GM18508 (cell line): ENCODE measurements around the gene UBE2E3.

ENCODE experiments used
- ATAC-seq: cut with Tn5 transposase; IDR thresholded peaks from one replicate; pipeline ENCODE4 v1.9.1; 2021; ENCODE audit warnings: moderate number of reproducible peaks; ENCODE audit not compliant: insufficient read depth, unreplicated experiment

The UBE2E3 gene

GRCh38 chr2:180980106-180980942 is at the start of gene UBE2E3:
UBE2E3 (plus strand) TSS chr2:180980605; CDS start chr2:180982043, 1,438 bp downstream.
- peak; percentile 40 for ATAC-seq

DNA sequence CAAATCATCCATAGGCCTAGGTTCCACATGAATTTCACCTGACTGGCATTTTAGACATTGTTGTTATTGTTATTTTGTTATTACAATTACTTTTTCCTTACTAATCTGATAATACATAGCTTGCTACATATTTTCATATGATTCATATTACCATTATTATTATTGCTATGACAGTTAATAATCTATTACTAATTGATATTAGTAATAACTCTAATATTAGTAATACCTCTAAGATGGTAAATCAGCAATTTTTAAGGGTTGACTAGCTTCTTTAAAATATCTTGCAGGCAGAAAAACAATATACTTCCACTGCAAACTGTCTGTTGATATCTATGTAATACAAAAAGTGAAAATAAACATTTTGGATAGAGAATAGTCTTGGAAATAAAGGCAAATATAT is 48.6 kb upstream of the UBE2E3 start:
- ATAC-seq, result no peak

DNA sequence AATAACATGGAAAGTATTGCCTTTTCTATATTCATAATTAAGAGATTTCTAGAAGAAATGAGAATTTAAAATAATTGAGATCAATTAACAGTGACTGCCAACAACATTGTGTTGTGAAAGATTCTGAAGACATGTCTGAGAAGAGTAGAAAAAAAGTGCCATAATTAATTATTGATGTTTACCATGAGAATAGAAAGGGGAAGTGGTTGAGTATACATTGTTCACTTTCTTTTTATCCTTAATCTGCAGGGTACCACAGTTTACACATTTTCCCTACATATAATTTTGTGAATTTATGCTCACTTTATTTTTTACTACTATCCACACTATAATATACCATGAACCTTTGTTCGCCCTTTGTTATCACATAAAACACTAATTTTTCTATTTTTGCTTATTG is 47.1 kb upstream of the UBE2E3 start:
- peak; percentile 39 for ATAC-seq

DNA sequence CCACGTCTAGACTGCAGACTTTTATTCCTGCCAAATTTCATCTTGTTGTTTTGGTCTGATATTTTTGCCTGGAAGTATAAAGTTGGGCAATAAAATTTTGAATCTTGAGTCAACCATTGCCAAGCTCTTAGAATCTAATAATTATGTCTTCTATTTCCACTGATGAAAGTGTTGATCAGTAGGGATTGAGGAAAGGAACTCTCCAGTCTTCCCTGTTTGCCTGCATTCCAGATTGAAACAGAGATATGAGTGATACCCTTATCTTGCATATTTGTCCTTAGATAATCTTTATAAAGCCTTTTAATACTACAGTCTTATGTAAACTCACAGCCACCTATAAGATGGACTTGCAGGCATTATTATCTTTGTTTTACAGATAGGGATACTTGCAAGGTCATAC is 45.5 kb upstream of the UBE2E3 start:
- no peak for ATAC-seq

DNA sequence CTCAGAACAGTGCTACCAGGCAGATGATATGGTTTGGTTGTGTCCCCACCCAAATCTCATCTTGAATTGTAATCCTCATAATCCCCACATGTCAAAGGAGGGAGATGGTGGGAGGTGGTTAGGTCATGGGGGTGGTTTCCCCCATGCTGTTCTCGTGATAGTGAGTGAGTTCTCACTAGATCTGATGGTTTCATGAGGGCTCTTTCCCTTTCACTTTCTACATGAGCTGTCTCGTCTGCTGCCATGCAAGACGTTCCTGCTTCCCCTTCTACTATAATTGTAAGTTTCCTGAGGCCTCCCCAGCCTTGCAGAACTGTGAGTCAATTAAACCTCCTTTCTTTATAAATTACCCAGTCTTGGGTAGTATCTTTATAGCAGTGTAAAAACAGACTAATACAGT is 42.9 kb upstream of the UBE2E3 start:
- ATAC-seq, result peak; percentile 79

DNA sequence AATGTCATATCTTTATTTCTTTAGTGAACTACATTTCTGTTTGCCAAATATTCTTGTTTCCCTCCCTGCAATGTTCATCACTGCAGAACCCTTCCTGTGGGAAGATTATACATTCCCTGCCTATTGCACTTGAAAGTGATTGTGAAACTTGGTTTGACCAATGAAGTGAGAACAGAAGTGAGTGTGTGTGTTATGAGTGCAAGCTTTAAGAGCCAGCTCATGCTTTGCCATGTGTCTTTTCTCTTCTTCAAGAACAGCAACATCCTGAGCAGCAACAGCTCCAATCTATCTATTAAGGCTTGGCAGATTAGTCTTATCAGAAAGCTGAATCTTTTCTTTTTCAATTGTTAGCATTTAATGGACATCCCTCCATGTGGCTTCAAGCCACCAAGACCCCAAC is 42.0 kb upstream of the UBE2E3 start:
- ATAC-seq, result peak; percentile 42

GRCh38 chr2:180943275-180943674 is 37.1 kb upstream of the UBE2E3 start:
- no peak for ATAC-seq

GRCh38 chr2:180944372-180944771 is 36.0 kb upstream of the UBE2E3 start:
- no peak for ATAC-seq

- ATAC-seq, result no peak
Observed at GRCh38 chr2:180947208-180947689, 33.2 kb upstream of the UBE2E3 start.

DNA sequence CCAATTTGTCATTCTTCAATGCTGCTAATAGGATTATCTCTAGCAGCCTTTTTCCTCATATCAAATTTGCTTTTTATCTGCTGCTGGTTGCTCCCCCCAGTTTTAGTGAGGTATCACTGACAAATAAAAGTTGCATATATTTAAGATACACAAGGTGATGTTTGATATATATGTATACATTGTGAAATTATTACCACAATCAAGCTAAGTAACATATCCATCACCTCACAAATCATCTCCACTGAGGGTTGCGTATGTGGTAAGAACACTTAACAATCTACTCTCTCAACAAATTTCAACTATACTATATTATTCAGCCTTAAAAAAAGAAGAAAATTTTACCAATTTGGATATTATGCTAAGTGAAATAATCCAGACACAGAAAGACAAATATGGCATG is 30.5 kb upstream of the UBE2E3 start:
- no peak for ATAC-seq

DNA sequence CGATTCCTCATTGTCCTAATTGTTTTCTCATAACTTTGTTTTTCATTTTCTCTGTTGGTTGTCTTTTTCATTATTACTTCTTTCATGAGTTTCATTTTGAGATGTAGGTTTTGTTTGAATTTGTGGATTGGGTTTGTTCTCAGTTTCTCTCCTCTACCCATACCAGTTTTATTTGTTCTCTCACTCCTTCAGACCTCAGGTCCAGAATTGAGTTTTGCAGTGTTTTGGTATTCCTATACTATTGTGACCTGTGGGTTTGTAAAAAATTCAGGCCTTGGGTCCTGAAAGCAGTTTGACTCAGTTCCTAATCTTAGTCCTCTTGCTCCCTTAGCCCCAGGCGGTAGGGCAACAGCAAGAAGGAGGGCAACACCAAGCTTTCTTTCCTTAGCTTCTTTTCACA is 28.3 kb upstream of the UBE2E3 start:
- ATAC-seq, result no peak

DNA sequence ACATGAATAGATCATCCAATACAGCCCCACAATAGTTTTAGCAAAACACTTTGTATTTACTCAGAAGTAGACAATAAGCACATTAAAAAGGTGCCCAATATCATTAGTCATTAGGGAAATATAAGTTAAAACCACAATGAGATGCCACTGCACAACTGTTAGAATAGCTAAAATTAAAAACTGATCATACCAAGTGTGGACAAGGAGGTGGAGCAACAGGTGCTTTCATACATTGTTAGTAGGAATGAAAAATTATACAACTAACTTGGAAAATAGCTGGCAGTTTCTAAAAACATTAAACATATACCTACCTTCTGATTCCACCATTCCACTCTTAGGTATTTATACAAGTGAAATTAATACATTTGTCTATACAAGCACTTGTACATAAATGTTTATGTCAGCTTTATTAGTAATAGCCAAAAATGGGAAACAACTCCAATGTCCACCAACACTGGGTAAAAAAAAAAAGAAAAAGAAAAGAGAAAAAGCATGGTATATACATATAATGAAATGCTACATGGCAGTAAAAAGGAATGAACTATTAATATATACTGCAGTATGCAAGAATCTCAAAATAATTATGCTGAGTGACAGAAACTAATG is 27.6 kb upstream of the UBE2E3 start:
- ATAC-seq, result no peak

- ATAC-seq, result no peak
Observed at GRCh38 chr2:180953550-180953949, 26.9 kb upstream of the UBE2E3 start.

GRCh38 chr2:180955101-180955500 is 25.3 kb upstream of the UBE2E3 start:
- ATAC-seq, result no peak

DNA sequence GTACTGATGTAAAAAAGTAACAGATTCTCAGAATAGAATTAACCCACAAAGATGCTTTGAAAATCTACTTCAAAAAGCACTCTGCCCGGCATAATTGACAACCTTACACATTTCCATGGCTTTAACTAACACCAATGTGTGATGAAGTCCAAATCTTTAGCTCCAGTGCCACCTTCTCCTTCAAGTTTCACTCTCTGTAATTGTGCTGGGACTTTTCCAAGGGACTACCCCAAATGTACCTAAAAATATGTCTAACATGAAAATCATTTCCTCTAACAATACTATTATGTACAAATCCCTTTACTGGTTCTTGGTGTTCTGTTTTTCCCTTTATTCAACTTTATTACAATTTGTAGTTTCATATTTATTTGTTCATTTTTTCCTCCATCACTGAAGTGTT is 20.6 kb upstream of the UBE2E3 start:
- ATAC-seq, result no peak

- ATAC-seq, result no peak
Observed at GRCh38 chr2:180960982-180961381, 19.4 kb upstream of the UBE2E3 start.

GRCh38 chr2:180962727-180963314 is 17.6 kb upstream of the UBE2E3 start:
- ATAC-seq, result no peak

GRCh38 chr2:180966378-180966777 is 14.0 kb upstream of the UBE2E3 start:
- no peak for ATAC-seq

GRCh38 chr2:180969124-180969523 is 11.3 kb upstream of the UBE2E3 start:
- no peak for ATAC-seq

GRCh38 chr2:180970016-180970415 is 10.4 kb upstream of the UBE2E3 start:
- no peak for ATAC-seq

GRCh38 chr2:180971811-180972210 is 8.6 kb upstream of the UBE2E3 start:
- ATAC-seq, result no peak
